K562 (cell line): ENCODE measurements around the gene FOXL3. TPM values are rescaled to one million over a fixed set of nuclear protein-coding genes. Genes with fewer than 3 reads are reported as not detected.

Experiments
- FOXM1 ChIP-seq, 2 experiments: fragments of 450-650 bp in 1 of 2; sonication (generic) in 1 of 2; formaldehyde crosslinking in 1 of 2; IDR thresholded peaks; 2 replicates each; pipeline versions ENCODE4 v1.6.1 to v1.9.0; 2017 to 2022; ENCODE audit warnings: low read depth in 2 of 2, mild to moderate bottlenecking in 2 of 2, missing genetic modification reagents in 1 of 2, moderate library complexity in 1 of 2
- RBFOX2 ChIP-seq: fragments of 200-400 bp; formaldehyde crosslinking; IDR thresholded peaks from 2 replicates; pipeline ENCODE4 v1.6.1; 2017; ENCODE audit warnings: low read depth, mild to moderate bottlenecking, low read length, moderate library complexity
- RFX7 ChIP-seq: fragments of 250-450 bp; sonication (Bioruptor Pico); IDR thresholded peaks from 2 replicates; pipeline ENCODE4 v1.5.1; 2021; ENCODE audit warnings: mild to moderate bottlenecking
- TAF7 ChIP-seq: fragments of 450-650 bp; IDR thresholded peaks from 2 replicates; pipeline ENCODE4 v1.6.1; 2016; ENCODE audit warnings: missing genetic modification characterization, missing compliant biosample characterization
- TBP ChIP-seq: optimal IDR thresholded peaks from 2 replicates; pipeline ENCODE3; 2011; ENCODE audit warnings: low read depth, low read length, improper control_type of control experiment
- ZNF57 ChIP-seq: fragments of 450-650 bp; formaldehyde crosslinking; IDR thresholded peaks from 2 replicates; pipeline ENCODE4 v1.4.0; 2020; ENCODE audit warnings: mild to moderate bottlenecking, moderate library complexity
- ZNF77 ChIP-seq: fragments of 250-450 bp; sonication (Bioruptor Pico); IDR thresholded peaks from 2 replicates; pipeline ENCODE4 v1.5.0; 2020
- ZNF785 ChIP-seq: fragments of 250-450 bp; sonication (Bioruptor Pico); IDR thresholded peaks from 2 replicates; pipeline ENCODE4 v1.4.0; 2020; ENCODE audit warnings: mild to moderate bottlenecking
- polyA plus RNA-seq, 8 experiments: library from polyadenylated mRNA; depleted of rRNA in 4 of 8; stranded (reverse) in 5 of 8; unstranded in 3 of 8; fragments of >200 nt; fragmentation: Nextera tagmentation in 2 of 8; fragmentation: Illumina TruSeq in 1 of 8; extraction: Ambion mirVana in 2 of 8; extraction: Trizol in 1 of 8; gene quantifications; 2 replicates each; pipeline versions ENCODE4 v1.2.1 to v1.2.3, GENCODE V29; 2011 to 2014; ENCODE audit warnings: inconsistent platforms in 1 of 8, missing spikeins in 1 of 8
- total RNA-seq, 7 experiments: library from RNA; depleted of rRNA in 6 of 7; stranded (reverse); fragments of >200 nt in 6 of 7; fragmentation: Illumina TruSeq in 2 of 7; extraction: Trizol in 2 of 7; gene quantifications; 2 replicates each; pipeline versions ENCODE4 v1.2.1 to v1.2.3, GENCODE V29; 2011 to 2021; ENCODE audit warnings: low replicate concordance in 1 of 7
- TF ChIP-seq, protein P1 (sequence below): fragments of 450-650 bp; IDR thresholded peaks from 2 replicates; pipeline ENCODE4 v1.7.0; 2016; ENCODE audit warnings: borderline replicate concordance
- TF ChIP-seq, protein P2 (sequence below): fragments of 200-800 bp; sonication (Bioruptor generic); IDR thresholded peaks from 2 replicates; pipeline ENCODE4 v1.6.1; 2016; ENCODE audit warnings: missing genetic modification characterization, missing compliant biosample characterization
- TF ChIP-seq, protein P3 (sequence below): fragments of 250-450 bp; sonication (Bioruptor Pico); IDR thresholded peaks from 2 replicates; pipeline ENCODE4 v1.8.0; 2022; ENCODE audit warnings: inconsistent platforms, mild to moderate bottlenecking, moderate library complexity, borderline replicate concordance
- TF ChIP-seq, protein P4 (sequence below), 2 experiments: fragments of 450-650 bp in 1 of 2; sonication (generic) in 1 of 2; formaldehyde crosslinking in 1 of 2; IDR thresholded peaks in 1 of 2; conservative IDR thresholded peaks in 1 of 2; 2 replicates each; pipeline versions ENCODE4 v1.6.1 to v1.8.1; 2016 to 2023; ENCODE audit warnings: mild to moderate bottlenecking in 2 of 2, moderate library complexity in 2 of 2, inconsistent platforms in 1 of 2, missing genetic modification reagents in 1 of 2
- TF ChIP-seq, protein P5 (sequence below): fragments of 450-650 bp; IDR thresholded peaks from 2 replicates; pipeline ENCODE4 v1.6.1; 2014; ENCODE audit warnings: low read depth, mild to moderate bottlenecking, moderate library complexity, borderline replicate concordance

The FOXL3 gene
- total and polyA plus RNA-seq, 9 of the 15 experiments (the other 6 are each of a cell fraction or from before 2014, with no cell fraction given), result not detected

DNA sequence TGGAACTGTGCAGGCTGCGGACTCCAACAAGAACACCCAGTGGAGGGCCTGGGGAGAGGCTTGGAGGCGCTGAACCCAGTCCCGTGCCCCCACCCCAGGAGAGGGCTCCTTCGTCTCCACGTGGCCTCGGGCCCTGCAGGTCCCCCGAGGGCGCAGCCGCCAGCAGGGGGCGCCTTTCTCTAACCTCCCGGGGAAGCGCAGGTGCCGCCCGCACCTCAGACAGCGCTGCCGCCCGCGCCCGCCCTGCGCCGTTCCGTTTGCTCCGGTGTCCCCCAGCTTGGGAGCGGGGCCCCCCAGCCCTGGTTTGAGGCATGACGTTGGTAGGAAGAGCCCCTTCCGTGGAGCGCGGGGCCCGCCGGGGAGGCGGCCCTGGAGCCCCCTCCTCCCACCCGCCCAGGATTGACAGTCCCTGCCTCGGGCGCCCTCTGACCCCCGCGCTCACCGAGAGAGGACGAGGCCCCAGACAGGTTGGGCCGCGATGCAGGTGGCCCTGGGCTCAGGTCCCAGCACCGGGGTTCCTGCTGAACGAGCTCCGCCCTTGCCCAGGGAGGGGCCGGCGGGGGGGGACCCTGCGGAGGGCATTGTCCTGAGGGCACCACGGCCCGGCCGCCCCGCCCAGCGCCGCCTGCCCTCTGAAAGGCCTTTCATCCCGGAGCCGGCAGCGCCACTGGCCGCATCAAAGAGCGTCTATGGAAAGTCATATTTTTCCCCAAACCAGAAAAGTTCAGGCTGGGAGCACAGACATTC is 42.8 kb downstream of the FOXL3 start (continued):
- TF ChIP-seq FOXM1 (IDR thresholded peaks at IDR 0.05; ENCODE audit: low read depth), result no peak
- TF ChIP-seq FOXM1 (CRISPR knock-in tag; IDR thresholded peaks at IDR 0.05; ENCODE audit: low read depth), result no peak
- TF ChIP-seq ZNF77, result no peak
- no peak for TF ChIP-seq ZNF785 (CRISPR knock-in tag)
- TF ChIP-seq, protein P1, sequence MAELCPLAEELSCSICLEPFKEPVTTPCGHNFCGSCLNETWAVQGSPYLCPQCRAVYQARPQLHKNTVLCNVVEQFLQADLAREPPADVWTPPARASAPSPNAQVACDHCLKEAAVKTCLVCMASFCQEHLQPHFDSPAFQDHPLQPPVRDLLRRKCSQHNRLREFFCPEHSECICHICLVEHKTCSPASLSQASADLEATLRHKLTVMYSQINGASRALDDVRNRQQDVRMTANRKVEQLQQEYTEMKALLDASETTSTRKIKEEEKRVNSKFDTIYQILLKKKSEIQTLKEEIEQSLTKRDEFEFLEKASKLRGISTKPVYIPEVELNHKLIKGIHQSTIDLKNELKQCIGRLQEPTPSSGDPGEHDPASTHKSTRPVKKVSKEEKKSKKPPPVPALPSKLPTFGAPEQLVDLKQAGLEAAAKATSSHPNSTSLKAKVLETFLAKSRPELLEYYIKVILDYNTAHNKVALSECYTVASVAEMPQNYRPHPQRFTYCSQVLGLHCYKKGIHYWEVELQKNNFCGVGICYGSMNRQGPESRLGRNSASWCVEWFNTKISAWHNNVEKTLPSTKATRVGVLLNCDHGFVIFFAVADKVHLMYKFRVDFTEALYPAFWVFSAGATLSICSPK, result no peak
- TF ChIP-seq TAF7 (tag), result no peak
- TF ChIP-seq RFX7, result no peak
- TF ChIP-seq TBP, result no peak
- TF ChIP-seq, protein P2, sequence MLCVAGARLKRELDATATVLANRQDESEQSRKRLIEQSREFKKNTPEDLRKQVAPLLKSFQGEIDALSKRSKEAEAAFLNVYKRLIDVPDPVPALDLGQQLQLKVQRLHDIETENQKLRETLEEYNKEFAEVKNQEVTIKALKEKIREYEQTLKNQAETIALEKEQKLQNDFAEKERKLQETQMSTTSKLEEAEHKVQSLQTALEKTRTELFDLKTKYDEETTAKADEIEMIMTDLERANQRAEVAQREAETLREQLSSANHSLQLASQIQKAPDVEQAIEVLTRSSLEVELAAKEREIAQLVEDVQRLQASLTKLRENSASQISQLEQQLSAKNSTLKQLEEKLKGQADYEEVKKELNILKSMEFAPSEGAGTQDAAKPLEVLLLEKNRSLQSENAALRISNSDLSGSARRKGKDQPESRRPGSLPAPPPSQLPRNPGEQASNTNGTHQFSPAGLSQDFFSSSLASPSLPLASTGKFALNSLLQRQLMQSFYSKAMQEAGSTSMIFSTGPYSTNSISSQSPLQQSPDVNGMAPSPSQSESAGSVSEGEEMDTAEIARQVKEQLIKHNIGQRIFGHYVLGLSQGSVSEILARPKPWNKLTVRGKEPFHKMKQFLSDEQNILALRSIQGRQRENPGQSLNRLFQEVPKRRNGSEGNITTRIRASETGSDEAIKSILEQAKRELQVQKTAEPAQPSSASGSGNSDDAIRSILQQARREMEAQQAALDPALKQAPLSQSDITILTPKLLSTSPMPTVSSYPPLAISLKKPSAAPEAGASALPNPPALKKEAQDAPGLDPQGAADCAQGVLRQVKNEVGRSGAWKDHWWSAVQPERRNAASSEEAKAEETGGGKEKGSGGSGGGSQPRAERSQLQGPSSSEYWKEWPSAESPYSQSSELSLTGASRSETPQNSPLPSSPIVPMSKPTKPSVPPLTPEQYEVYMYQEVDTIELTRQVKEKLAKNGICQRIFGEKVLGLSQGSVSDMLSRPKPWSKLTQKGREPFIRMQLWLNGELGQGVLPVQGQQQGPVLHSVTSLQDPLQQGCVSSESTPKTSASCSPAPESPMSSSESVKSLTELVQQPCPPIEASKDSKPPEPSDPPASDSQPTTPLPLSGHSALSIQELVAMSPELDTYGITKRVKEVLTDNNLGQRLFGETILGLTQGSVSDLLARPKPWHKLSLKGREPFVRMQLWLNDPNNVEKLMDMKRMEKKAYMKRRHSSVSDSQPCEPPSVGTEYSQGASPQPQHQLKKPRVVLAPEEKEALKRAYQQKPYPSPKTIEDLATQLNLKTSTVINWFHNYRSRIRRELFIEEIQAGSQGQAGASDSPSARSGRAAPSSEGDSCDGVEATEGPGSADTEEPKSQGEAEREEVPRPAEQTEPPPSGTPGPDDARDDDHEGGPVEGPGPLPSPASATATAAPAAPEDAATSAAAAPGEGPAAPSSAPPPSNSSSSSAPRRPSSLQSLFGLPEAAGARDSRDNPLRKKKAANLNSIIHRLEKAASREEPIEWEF (CRISPR knock-in tag), result no peak
- TF ChIP-seq, protein P3, sequence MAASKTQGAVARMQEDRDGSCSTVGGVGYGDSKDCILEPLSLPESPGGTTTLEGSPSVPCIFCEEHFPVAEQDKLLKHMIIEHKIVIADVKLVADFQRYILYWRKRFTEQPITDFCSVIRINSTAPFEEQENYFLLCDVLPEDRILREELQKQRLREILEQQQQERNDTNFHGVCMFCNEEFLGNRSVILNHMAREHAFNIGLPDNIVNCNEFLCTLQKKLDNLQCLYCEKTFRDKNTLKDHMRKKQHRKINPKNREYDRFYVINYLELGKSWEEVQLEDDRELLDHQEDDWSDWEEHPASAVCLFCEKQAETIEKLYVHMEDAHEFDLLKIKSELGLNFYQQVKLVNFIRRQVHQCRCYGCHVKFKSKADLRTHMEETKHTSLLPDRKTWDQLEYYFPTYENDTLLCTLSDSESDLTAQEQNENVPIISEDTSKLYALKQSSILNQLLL (CRISPR knock-in tag), result no peak
- TF ChIP-seq, protein P4, sequence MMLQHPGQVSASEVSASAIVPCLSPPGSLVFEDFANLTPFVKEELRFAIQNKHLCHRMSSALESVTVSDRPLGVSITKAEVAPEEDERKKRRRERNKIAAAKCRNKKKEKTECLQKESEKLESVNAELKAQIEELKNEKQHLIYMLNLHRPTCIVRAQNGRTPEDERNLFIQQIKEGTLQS (IDR thresholded peaks at IDR 0.05), result no peak
- TF ChIP-seq, protein P4 (CRISPR knock-in tag; conservative IDR thresholded peaks at IDR 0.05), result no peak
- TF ChIP-seq, protein P5, sequence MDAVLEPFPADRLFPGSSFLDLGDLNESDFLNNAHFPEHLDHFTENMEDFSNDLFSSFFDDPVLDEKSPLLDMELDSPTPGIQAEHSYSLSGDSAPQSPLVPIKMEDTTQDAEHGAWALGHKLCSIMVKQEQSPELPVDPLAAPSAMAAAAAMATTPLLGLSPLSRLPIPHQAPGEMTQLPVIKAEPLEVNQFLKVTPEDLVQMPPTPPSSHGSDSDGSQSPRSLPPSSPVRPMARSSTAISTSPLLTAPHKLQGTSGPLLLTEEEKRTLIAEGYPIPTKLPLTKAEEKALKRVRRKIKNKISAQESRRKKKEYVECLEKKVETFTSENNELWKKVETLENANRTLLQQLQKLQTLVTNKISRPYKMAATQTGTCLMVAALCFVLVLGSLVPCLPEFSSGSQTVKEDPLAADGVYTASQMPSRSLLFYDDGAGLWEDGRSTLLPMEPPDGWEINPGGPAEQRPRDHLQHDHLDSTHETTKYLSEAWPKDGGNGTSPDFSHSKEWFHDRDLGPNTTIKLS, result peak; percentile 49; the same call in 1 of the 2 replicates
- TF ChIP-seq ZNF57 (CRISPR knock-in tag), result no peak
- TF ChIP-seq RBFOX2, result no peak
